ENCODE data around the gene MGRN1.

Gene MGRN1

GRCh38 chr16:4591706-4592470 lies 32.7 kb upstream of the MGRN1 start:
- Histone ChIP-seq H3K9me3 (ENCODE audit: control insufficient read depth, insufficient read depth, low read depth, low read length) (no peaks in the 10 kb centered on the region), H3K27ac (ENCODE audit: extremely low read depth, low read depth, low read length) (no peak overlapping the region), H3K36me3 (ENCODE audit: control insufficient read depth in 2 of 2, insufficient read depth in 1 of 2, low read length in 2 of 2) (no peaks in the 10 kb centered on the region), H3K4me1 (ENCODE audit: control insufficient read depth, insufficient read depth, low read length) (no peaks in the 10 kb centered on the region), H3K4me3 (ENCODE audit: low read depth, low read length) (no peak overlapping the region)
- CTCF ChIA-PET, result no interaction called here
- TF ChIP-seq ZBTB48 (tag by site-specific recombination; IDR thresholded peaks at IDR 0.05), result no peak
- TF ChIP-seq ZFHX2 (tag by site-specific recombination; conservative IDR thresholded peaks at IDR 0.05), result peak; percentile 23
- TF ChIP-seq CTCF (tag by site-specific recombination; IDR thresholded peaks at IDR 0.05), result no peak
- TF ChIP-seq ZNF324 (tag by site-specific recombination; IDR thresholded peaks at IDR 0.05), result no peak
- no peak for TF ChIP-seq ZNF292 (tag by site-specific recombination; IDR thresholded peaks at IDR 0.05; ENCODE audit: borderline replicate concordance, low read depth)
- TF ChIP-seq ZNF48 (tag by site-specific recombination; IDR thresholded peaks at IDR 0.05), result no peak
- TF ChIP-seq PRDM1 (tag by site-specific recombination; IDR thresholded peaks at IDR 0.05), result no peak
- no peak for TF ChIP-seq ZBTB10 (tag by site-specific recombination; IDR thresholded peaks at IDR 0.05)
- no peak for TF ChIP-seq ZNF785 (tag by site-specific recombination; IDR thresholded peaks at IDR 0.05)
- TF ChIP-seq KLF1 (tag by site-specific recombination; IDR thresholded peaks at IDR 0.05), result no peak
- TF ChIP-seq ZNF2 (tag by site-specific recombination; IDR thresholded peaks at IDR 0.05), result no peak
- TF ChIP-seq ZNF354C (tag by site-specific recombination; IDR thresholded peaks at IDR 0.05; ENCODE audit: borderline replicate concordance, low read depth), result no peak
- no peak for TF ChIP-seq ZNF24 (tag by site-specific recombination; IDR thresholded peaks at IDR 0.05)
- TF ChIP-seq ZNF366 (tag by site-specific recombination; conservative IDR thresholded peaks at IDR 0.05), result no peak
- TF ChIP-seq ZFP37 (tag by site-specific recombination; IDR thresholded peaks at IDR 0.05), result no peak
- TF ChIP-seq ZIC2 (tag by site-specific recombination; IDR thresholded peaks at IDR 0.05), result peak; percentile 91
- TF ChIP-seq ZNF501 (tag by site-specific recombination; IDR thresholded peaks at IDR 0.05), result no peak
- POLR2A ChIA-PET, result interaction anchor here (0.5 kb wide), 1 partner anchor 19 kb away, joined by 3 read pairs; no protein-coding TSS in a partner anchor

- Histone ChIP-seq H3K9me3 (ENCODE audit: control insufficient read depth, insufficient read depth, low read depth, low read length) (no peaks in the 10 kb centered on the region), H3K4me3 (ENCODE audit: low read depth, low read length) (no peak overlapping the region), H3K36me3 (ENCODE audit: control insufficient read depth in 2 of 2, insufficient read depth in 1 of 2, low read length in 2 of 2) (no peaks in the 10 kb centered on the region), H3K4me1 (ENCODE audit: control insufficient read depth, insufficient read depth, low read length) (no peaks in the 10 kb centered on the region), H3K27ac (ENCODE audit: extremely low read depth, low read depth, low read length) (no peak overlapping the region)
- ChIA-PET CTCF (interaction anchor here (0.6 to 0.7 kb wide), 3 partner anchors 19 to 75 kb away, joined by 3 read pairs; no protein-coding TSS in a partner anchor), POLR2A (no interaction called here)
- TF ChIP-seq ZNF837 (tag by site-specific recombination; IDR thresholded peaks at IDR 0.05) (no peak), ZIC2 (tag by site-specific recombination; IDR thresholded peaks at IDR 0.05) (peak; percentile 97)
Observed at GRCh38 chr16:4593086-4593485, 31.5 kb upstream of the MGRN1 start.
